Activated CD8-positive, alpha-beta memory T cell treated with anti-CD3 and anti-CD28 coated beads for 36 hours (primary cell): ENCODE measurements around the gene RASSF3. TPM values are rescaled to one million over a fixed set of nuclear protein-coding genes. Genes with fewer than 3 reads are reported as not detected.
"Not testable (repeated sequence)": the region's sequence is repeated elsewhere in the genome, so short reads cannot be mapped to it uniquely, and the experiment has no call there.

Source experiments
- CTCF ChIA-PET: fragments of 350-600 bp; sonication (Branson Sonifier 250); formaldehyde crosslinking; loops from one replicate; lab custom pipeline; 2021; ENCODE audit warnings: antibody characterized with exemption; lab: Charles Lee
- POLR2A ChIA-PET: fragments of 350-600 bp; sonication (Branson Sonifier 250); formaldehyde crosslinking; loops from one replicate; lab custom pipeline; 2021; ENCODE audit warnings: antibody characterized with exemption; lab: Charles Lee
- total RNA-seq, 2 experiments: library from RNA; stranded (reverse); gene quantifications; one replicate each; pipeline ENCODE4 v1.2.3, GENCODE V29; 2021

The RASSF3 gene
- total RNA-seq, 2 experiments from 2014 or later = 47.8 to 54.8 TPM

DNA sequence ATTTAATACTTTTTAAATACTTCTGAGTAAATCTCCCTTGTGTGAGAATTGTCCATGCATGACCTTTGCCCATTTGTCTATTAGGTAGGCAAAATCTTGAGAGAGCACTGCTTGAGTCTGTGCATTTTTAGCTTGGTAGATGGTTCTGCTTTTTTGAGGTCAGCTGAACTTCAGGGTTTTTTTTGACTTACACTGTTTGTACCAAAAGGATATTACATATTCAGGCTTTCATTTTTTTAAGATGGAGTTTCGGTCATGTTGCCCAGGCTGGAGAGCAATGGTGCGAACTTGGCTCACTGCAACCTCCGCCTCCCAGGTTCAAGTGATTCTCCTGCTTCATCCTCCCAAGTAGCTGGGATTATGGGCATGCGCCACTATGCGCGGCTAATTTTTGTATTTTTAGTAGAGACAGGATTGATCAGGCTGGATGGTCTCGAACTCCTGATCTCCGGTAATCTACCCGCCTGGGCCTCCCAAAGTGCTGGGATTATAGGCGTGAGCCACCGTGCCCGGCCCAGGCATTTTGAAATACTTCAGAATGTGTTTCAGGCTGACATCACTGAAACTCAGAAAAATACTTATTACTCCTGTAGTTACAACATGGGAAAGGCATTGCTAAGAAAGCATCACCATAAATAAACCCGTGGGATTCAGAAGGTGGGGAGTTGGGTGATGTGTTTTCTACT, 11.1 kb downstream of the RASSF3 start:
- ChIA-PET POLR2A (interaction anchor here (0.7 kb wide), 1 partner anchor 73 kb away, joined by 4 read pairs; no protein-coding TSS in a partner anchor), CTCF (no interaction called here)

DNA sequence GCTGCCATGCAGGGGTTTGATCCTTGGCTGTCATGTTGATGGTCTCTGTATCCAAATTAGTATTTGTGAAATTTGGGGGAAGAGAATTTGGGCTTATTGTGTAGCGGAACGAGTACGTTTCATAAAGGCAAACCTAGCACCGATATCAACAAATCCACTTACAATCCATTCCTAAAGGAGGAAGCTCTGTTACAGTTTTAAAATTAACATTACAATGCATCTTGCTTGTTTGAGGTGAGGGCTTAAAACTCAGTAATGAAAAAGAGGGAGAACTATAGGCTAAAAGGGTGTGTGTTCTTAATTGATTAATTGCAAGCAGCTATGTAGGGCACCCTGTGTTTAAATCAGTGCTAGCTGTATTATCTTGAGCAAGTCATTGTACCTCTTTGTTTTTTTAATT, 13.7 kb downstream of the RASSF3 start:
- ChIA-PET CTCF (interaction anchor here (1.4 kb wide), 1 partner anchor 16 kb away, joined by 3 read pairs; no protein-coding TSS in a partner anchor), POLR2A (no interaction called here)

DNA sequence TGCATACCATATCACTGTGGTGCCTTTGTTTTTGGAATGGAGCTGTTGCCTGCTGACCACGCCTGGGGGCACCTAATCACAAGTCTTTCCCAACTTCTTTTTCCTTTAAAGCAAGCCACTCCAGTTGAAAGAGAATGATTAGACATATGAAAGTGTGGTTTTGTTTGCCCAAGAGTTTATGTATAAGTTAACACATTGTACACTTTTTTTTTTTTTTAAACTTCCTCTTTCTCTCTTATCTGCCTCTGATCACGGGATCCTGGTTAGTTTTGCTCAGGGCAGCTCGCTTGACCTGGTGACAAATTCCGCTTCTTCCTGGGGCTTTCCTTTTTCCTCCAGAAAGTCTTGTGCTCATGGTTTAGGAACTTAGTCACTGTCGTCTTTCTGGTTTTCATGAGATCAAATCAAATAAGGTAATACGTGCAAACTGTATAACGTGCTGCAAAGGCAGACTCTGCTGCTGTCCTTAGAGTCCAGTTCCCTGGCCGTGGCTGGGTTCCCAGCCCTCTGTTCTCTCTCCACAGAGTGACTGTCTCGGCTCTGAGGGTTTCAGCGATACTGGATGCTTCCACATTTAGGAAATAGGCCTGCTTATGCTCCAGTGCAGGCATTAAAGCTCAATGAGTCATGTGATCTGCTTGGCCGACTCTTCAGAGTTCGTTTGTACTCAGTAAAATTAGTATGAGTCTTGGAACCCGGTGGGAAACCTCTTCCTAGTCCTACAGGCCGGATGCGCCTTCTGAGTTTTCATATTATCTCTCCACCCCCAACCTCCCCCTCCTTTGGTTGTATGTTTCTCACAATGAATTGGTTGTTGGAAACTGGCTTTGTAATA, 15.2 kb downstream of the RASSF3 start:
- ChIA-PET POLR2A (interaction anchor here (0.6 kb wide), 1 partner anchor 13 kb away, joined by 3 read pairs; no protein-coding TSS in a partner anchor), CTCF (interaction anchor here (0.6 to 0.8 kb wide), 2 partner anchors 11 to 51 kb away, joined by 3 read pairs; no protein-coding TSS in a partner anchor)

DNA sequence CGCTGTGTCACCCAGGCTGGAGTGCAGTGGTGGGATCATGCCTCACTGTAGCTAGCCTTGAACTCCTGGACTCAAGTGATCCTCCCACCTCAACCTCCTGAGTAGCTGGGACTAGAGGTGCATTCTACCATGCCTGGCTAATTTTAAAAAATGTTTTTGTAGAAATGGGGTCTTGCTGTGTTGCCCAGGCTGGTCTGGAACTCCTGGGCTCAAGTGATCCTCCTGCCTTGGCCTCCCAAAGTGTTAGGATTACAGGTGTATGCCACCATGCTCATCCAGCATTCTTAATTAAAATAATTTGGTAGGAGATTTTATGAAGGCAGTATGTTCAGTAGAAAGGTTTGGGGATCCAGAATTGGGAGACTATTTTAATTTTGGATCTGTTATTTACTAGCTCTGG, 16.3 kb downstream of the RASSF3 start:
- CTCF ChIA-PET = not testable (repeated sequence)
- POLR2A ChIA-PET = interaction anchor here (0.6 kb wide), 1 partner anchor 12 kb away, joined by 3 read pairs; no protein-coding TSS in a partner anchor

DNA sequence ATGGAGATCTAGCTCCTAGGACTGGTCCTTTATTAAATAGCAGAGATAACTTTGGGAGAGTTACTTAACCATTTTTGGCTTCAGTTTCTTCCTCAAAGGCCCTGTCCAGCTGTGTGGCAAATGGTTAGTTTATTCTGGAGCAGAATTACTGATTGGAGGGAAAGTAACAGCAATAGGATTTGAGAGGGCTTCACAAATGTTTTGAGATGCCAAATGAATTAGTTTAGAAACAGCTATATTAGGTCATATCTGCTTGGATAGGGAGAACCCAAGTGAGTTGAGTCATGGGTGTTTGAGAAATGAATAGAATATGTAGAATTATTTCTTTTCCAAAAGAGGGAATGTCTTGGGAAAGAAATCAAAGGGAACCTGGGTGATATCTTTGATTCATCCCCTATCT, 17.5 kb downstream of the RASSF3 start:
- POLR2A ChIA-PET = interaction anchor here (0.5 kb wide), 1 partner anchor 54 kb away, joined by 6 read pairs; no protein-coding TSS in a partner anchor
- CTCF ChIA-PET = interaction anchor here (0.6 to 1.1 kb wide), 2 partner anchors 49 to 66 kb away, joined by 3 read pairs; no protein-coding TSS in a partner anchor

DNA sequence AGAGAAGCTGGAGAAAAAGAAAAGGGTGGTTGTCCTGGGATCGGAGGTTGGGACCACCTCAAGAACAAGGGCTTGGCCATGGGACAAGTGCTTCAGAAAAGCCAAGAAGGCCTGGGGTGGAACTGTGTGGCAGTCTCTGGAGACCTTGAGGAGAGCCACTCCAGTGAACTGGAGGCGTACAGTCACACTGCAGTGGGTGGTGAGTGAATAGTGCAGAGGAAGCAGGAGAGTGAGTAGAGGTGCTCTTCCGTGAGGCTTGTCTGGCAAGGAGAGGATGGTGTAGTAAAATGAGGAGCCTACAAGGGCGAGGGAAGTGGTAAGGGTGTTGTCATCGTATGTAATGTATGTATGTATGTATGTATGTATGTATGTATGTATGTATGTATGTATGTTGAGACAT, 20.9 kb downstream of the RASSF3 start:
- ChIA-PET POLR2A (no interaction called here), CTCF (no interaction called here)

DNA sequence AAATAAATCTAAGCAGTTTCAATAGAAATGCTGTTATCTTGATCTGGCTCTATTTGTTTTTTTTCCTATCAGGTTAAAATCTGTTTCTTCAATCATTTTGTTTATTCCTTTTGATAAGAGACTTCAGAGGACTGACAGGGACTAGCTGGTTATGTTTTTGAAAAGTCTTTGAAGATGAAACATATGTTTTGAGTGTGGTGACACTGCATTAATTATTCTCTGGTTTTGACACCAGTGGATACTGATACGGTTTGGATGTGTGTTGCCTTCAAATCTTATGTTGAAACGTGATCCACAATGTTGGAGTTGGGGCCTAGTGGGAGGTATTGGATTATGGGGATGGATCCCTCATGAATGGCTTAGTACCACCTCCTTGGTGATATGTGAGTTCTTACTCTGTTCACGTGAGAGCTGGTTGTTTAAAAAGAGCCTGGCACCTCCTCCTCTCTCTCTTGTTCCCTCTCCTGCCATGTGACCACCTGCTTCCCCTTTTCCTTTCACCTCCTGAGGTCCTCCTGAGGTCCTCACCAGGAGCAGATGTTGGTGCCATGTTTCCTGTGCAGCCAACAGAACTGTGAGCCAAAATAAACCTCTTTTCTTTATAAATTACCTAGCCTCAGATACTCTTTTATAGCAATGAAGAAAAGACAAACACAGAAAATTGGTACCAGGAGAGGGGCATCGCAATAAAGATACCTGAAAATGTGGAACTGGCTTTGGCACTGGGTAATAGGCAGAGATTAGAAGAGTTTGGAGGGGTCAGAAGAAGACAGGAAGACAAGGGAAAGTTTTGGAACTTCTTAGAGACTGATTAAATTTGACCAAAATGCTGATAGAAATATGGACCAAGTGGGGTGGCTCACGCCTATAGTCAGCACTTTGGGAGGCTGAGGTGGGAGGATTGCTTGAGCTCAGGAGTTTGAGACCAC, 23.0 kb downstream of the RASSF3 start:
- ChIA-PET POLR2A (interaction anchor here (0.6 kb wide), 1 partner anchor 82 kb away, joined by 4 read pairs; no protein-coding TSS in a partner anchor), CTCF (no interaction called here)

DNA sequence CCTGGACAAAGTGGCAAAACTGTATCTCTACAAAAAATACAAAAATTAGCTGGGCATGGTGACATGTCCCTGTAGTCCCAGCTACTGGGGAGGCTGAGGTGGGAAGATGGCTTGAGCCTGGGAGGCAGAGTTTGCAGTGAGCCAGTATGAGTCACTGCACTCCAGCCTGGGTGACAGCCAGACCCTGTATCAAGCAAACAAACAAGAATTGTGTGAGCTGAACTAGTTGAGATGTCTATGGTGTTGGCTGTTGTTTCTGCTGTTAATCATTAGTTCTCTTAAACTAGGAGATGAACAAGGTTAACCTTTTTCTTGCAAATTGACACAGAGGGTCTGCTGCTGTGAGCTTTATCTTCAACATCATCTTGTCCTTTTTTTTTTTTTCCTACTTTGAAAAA, 23.6 kb downstream of the RASSF3 start:
- POLR2A ChIA-PET = interaction anchor here (0.6 kb wide), 2 partner anchors 46 to 82 kb away, joined by 3 to 4 read pairs; no protein-coding TSS in a partner anchor
- CTCF ChIA-PET = no interaction called here

DNA sequence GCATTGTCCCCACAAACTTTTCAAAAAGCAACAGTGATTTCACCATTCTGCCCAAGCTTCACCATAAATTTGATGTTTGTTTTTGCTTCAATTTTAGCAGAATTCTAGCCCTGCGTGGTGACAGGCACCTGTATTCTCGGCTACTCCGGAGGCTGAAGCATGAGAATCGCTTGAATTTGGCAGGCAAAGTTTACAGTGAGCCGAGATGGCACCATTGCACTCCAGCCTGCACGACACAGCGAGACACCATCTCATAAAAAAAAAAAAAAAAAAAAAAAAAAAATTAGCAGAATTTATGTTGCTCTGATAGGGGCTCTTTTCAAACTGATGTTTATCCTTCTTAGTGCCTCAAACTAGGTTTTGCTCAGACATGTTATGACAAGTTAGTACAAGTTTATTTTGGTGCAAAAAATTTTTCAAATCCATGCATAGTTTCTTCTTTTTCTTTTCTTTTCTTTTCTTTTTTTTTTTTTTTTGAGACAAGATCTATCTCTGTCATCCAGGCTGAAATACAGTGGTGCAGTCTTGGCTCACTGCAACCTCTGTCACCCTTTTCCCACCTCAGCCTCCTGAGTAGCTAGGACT, 24.3 kb downstream of the RASSF3 start:
- POLR2A ChIA-PET = interaction anchor here (0.6 kb wide), 1 partner anchor 45 kb away, joined by 3 read pairs; no protein-coding TSS in a partner anchor

DNA sequence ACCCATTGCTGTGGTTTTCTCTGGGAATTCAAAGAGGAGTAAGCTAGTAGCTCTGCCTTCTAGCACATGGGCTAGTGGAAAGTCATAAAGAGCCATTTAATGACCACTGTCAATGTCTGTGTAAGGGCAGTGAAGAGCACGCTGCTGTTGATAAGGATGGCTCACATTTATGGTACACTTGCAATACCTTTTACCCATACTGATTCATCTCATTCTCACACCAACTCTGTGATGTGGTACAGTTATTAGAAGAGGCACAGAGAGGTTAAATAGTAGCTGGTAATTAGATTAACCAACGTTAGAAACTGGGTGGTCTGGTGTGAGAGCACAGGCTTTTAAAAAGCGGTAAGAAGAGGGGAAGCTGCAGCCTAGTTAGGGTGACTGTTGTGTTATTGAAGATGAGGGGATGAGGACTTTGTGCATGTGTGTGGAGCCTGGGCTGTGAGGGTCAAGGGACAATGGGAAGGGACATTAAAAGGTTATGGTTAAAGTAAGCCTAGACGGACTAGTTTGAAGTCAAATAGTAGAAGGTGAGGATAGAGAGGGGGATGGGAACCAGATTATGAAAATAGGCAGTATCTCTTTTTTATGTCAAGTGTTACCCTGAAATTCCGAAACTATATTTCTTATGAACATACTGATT, 25.2 kb downstream of the RASSF3 start:
- POLR2A ChIA-PET = no interaction called here
- CTCF ChIA-PET = interaction anchor here (0.9 kb wide), 1 partner anchor 43 kb away, joined by 4 read pairs; no protein-coding TSS in a partner anchor

More for the DNA sequence above, 24.3 kb downstream of the RASSF3 start:
- CTCF ChIA-PET = interaction anchor here (0.9 kb wide), 1 partner anchor 44 kb away, joined by 4 read pairs; no protein-coding TSS in a partner anchor

DNA sequence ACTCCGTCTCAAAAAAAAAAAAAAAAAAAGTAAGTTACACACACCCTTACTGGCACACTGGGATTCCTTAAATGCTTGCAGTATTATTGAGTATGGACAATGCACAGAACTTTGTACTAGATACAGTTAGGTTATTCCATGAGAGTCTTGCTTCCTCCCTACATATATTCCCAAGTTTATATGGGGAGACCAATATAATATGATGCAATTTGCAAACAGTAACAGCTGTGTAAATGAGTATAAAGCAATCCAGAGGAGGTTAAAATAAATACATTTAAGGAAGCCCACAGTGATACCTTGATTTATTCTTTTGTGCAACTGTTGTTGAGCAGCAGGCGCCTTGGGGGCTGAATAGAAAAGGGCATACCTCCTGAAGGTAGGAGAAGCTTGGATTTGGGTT, 26.6 kb downstream of the RASSF3 start:
- POLR2A ChIA-PET = interaction anchor here (0.7 kb wide), 2 partner anchors 27 to 28 kb away, joined by 5 read pairs; partner anchors contain the start of gene RASSF3
- CTCF ChIA-PET = interaction anchor here (0.9 kb wide), 1 partner anchor 88 kb away, joined by 3 read pairs; no protein-coding TSS in a partner anchor

DNA sequence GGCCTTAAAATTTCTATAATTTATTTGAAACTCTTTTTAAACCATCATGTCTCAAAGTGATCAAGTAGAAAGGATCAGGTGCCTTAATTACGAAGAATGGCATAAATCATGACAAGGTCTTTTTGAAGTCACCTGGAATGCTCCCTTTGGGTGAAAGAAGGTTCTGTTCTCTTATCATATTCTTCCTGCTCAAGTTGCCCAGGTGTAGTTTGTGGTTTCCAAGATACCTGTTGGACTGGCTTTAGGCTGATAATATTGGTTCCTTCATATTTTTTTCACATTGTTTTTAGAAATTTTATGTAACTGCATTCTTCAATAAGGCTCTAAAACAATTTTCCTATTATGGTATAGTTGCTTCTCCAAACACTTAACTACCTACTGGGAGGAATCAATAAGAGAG, 29.2 kb downstream of the RASSF3 start:
- POLR2A ChIA-PET = no interaction called here
- CTCF ChIA-PET = no interaction called here

DNA sequence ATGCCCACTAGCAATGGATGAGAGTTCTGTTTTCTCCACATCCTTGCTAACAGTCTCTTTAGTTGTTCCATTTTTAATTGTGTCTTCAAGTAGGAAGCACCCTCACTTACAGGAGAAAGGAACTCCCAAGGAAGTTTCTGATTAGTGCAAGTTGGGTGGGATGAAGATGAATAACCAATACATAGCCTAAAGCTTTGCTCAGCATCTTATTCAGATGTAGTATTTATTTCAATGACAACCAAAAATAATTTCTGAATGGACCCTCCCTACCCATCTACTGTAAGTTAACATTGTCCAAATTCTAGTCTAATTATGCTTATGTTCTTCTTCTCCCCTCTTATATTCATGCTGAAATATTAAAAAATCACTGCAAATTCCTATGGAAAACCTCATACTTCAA, 36.0 kb downstream of the RASSF3 start:
- ChIA-PET POLR2A (no interaction called here), CTCF (no interaction called here)

DNA sequence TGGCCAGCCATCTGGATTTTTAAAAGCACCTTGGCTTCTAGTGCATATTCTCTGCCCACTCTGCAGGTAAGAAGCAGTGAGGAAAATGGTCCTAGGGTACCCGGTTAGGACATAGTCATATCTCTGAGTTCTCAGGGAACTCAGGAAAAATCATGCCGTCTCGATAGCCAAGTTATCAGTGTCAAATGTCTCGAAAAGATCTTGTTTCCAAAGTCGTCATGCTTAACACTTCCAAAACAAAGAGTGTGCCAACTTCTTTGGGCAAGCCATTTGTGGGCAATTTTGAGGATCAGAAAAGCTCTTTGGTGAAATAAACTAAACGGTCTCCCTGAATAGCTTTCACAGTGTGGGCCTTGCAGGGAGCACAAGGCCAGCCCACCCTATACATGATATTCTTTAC, 39.2 kb downstream of the RASSF3 start:
- ChIA-PET CTCF (no interaction called here), POLR2A (no interaction called here)

DNA sequence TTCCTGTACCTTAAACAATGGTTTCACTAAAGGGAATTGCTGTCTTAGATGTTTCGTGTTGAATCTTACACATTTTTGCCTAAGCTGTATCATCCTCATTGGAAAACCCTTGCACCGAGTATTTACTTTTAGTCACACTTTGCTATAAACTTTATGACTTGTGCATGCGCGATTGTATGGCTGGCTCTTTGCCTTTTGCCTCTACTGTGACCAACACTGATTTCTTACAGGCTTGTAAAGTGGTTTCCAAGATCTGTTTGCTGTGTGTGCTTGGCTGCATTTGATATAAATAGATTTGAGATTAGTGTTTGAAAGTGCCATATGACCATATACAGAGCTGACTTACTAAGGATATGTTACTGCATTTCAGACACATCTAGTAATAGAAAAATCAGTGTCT, 40.5 kb downstream of the RASSF3 start:
- POLR2A ChIA-PET = no interaction called here
- CTCF ChIA-PET = no interaction called here

DNA sequence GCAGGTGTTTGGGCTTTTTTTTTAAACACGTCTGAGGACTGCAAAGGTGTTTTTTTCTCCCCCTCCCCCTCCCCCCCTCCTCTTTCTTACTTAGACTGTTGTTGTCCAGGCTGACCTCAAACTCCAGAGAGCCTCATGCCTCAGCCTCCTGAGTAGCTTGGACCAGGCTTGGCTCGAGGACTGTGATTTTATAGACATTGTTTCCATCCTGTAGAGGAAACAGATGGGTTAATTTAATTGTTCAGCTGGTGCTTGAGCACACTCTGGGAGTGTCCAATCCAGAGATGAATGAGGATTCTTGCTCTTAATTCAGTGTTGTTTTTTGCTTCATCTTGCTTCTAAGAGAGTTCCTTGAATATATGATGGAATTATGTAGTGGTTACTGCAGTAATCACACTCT, 42.1 kb downstream of the RASSF3 start:
- ChIA-PET CTCF (no interaction called here), POLR2A (interaction anchor here (0.6 kb wide), 1 partner anchor 11 kb away, joined by 7 read pairs; no protein-coding TSS in a partner anchor)

DNA sequence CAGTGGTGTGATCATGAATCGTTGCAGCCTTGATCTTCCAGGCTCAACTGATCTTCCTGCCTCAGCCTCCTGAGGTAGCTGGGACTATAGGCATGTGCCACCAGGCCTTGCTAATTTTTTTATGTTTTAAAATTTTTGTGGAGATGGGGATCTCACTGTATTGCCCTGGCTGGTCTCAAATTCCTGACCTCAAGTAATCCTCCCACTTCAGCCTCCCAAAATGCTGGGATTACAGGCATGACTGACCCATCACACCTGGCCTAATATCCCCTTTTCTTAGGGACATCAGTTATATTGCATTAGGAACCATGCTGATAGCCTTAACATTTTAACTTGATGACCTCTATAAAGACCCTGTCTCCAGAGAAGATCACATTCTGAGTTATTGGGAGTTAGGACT, 42.8 kb downstream of the RASSF3 start:
- POLR2A ChIA-PET = no interaction called here
- CTCF ChIA-PET = no interaction called here

DNA sequence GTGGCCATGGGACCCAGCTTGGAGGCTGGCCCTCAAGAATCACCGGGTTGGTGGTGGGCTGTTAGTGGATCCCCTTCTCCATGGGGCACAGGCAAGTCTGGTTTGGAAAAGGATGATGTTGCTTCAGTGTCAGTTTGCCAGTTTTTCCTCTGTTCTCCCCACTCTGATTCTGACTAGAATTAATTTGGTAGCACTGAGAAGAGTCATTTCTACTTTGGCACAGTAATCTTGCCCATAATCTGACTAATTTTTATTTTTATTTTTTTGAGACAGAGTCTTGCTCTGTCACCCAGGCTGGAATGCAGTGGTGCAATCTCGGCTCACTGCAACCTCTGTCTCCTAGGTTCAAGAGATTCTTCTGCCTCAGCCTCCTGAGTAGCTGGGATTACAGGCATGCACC, 43.6 kb downstream of the RASSF3 start:
- CTCF ChIA-PET = interaction anchor here (0.5 kb wide), 1 partner anchor 11 kb away, joined by 3 read pairs; no protein-coding TSS in a partner anchor
- POLR2A ChIA-PET = not testable (repeated sequence)
